Right renal pelvis (tissue), 4 donors: ENCODE data around the gene RSRC2. TPM values are rescaled to one million over a fixed set of nuclear protein-coding genes. Genes with fewer than 3 reads are reported as not detected.
"Not testable (repeated sequence)": the region's sequence is repeated elsewhere in the genome, so short reads cannot be mapped to it uniquely, and the experiment has no call there.

Source experiments
- DNase-seq, 4 donors: peaks; one replicate each; pipeline ENCODE4 v3.0.0-alpha.2; 2013; ENCODE audit warnings: low read depth in 4 of 4, low spot score in 3 of 4, missing footprints in 1 of 4
- polyA plus RNA-seq, 4 donors: library from polyadenylated mRNA; unstranded; fragments of 120-200 nt; gene quantifications; one replicate each; pipeline ENCODE4 v1.2.1, GENCODE V29; 2013; ENCODE audit not compliant: insufficient read length in 4 of 4

The RSRC2 gene
- polyA plus RNA-seq, 4 donors: 180 to 216 (median 191) TPM

GRCh38 chr12:122489038-122489437 lies 37.7 kb downstream of the RSRC2 start:
- DNase-seq: no peak

- DNase-seq: not testable (repeated sequence)
Measured at GRCh38 chr12:122487807-122488206, 38.9 kb downstream of the RSRC2 start.

- no peak for DNase-seq
Measured at GRCh38 chr12:122486805-122487426, 39.8 kb downstream of the RSRC2 start.

- DNase-seq: not testable (repeated sequence)
Measured at GRCh38 chr12:122486360-122486759, 40.4 kb downstream of the RSRC2 start.

- DNase-seq: not testable (repeated sequence)
Measured at GRCh38 chr12:122484385-122484784, 42.4 kb downstream of the RSRC2 start.

- no peak for DNase-seq
Measured at GRCh38 chr12:122483969-122484368, 42.8 kb downstream of the RSRC2 start.

- DNase-seq: no peak
Measured at GRCh38 chr12:122481861-122482260, 44.9 kb downstream of the RSRC2 start.

- no peak for DNase-seq
Measured at GRCh38 chr12:122480753-122481152, 46.0 kb downstream of the RSRC2 start.

GRCh38 chr12:122474324-122474716 lies 52.4 kb downstream of the RSRC2 start:
- no peak for DNase-seq

- no peak for DNase-seq
Measured at GRCh38 chr12:122473543-122474323, 53.0 kb downstream of the RSRC2 start.

GRCh38 chr12:122471324-122472226 lies 55.2 kb downstream of the RSRC2 start:
- peak; percentile 41 to 67 (median 55) for DNase-seq

GRCh38 chr12:122470576-122470975 lies 56.2 kb downstream of the RSRC2 start:
- DNase-seq: not testable (repeated sequence)

- DNase-seq: not testable (repeated sequence)
Measured at GRCh38 chr12:122469856-122470255, 56.9 kb downstream of the RSRC2 start.

- DNase-seq: no peak
Measured at GRCh38 chr12:122467983-122468382, 58.8 kb downstream of the RSRC2 start.

- DNase-seq: not testable (repeated sequence)
Measured at GRCh38 chr12:122464317-122465042, 62.3 kb downstream of the RSRC2 start.

GRCh38 chr12:122460641-122461040 lies 66.1 kb downstream of the RSRC2 start:
- no peak for DNase-seq

GRCh38 chr12:122460061-122460460 lies 66.7 kb downstream of the RSRC2 start:
- DNase-seq: no peak

GRCh38 chr12:122459211-122459610 lies 67.5 kb downstream of the RSRC2 start:
- peak in 1 of 4 donors; percentile 19 for DNase-seq

- DNase-seq: no peak
Measured at GRCh38 chr12:122458105-122459035, 68.4 kb downstream of the RSRC2 start.
